Measurements from ENCODE around the gene INTS3. TPM values are rescaled to one million over a fixed set of nuclear protein-coding genes. Genes with fewer than 3 reads are reported as not detected.

Gene INTS3
- total RNA-seq, 4 donors from 2014 or later, result 38.3 to 75.4 (median 43.9) TPM

- TF ChIP-seq POLR2A (IDR thresholded peaks at IDR 0.05), result no peak
- no peak for TF ChIP-seq EP300 (IDR thresholded peaks at IDR 0.05)
- TF ChIP-seq POLR2AphosphoS5 (IDR thresholded peaks at IDR 0.05), result no peak
- no peak for TF ChIP-seq CTCF (IDR thresholded peaks at IDR 0.05)
- no peak overlapping the region for H3K4me3 ChIP-seq
- DNase-seq (ENCODE audit: low spot score in 2 of 2), result peak in 1 of 2 donors; percentile 64
- peaks cover 27% of the 10 kb centered on the region for H3K4me1 ChIP-seq
- WGBS, result 78% methylated on average over 12 of the region's 12 CpGs
- H3K27me3 ChIP-seq, result no peaks in the 10 kb centered on the region
- H3K36me3 ChIP-seq, result no peaks in the 10 kb centered on the region
- no peaks in the 10 kb centered on the region for H3K9me3 ChIP-seq
- H3K27ac ChIP-seq, result no peak overlapping the region
Measured at GRCh38 chr1:153793973-153794615, 66.2 kb downstream of the INTS3 start.

GRCh38 chr1:153794624-153795329 is 66.9 kb downstream of the INTS3 start:
- Histone ChIP-seq H3K9me3 (no peaks in the 10 kb centered on the region), H3K4me1 (peaks cover 22% of the 10 kb centered on the region), H3K36me3 (no peaks in the 10 kb centered on the region), H3K27ac (no peak overlapping the region), H3K4me3 (no peak overlapping the region), H3K27me3 (no peaks in the 10 kb centered on the region)
- DNase-seq (ENCODE audit: low spot score in 2 of 2), result peak in 1 of 2 donors; percentile 63
- 68% methylated on average over 2 of the region's 14 CpGs for WGBS
- TF ChIP-seq POLR2A (IDR thresholded peaks at IDR 0.05), result no peak
- TF ChIP-seq EP300 (IDR thresholded peaks at IDR 0.05), result no peak
- TF ChIP-seq POLR2AphosphoS5 (IDR thresholded peaks at IDR 0.05), result no peak
- TF ChIP-seq CTCF (IDR thresholded peaks at IDR 0.05), result no peak

GRCh38 chr1:153795330-153795837 is 67.5 kb downstream of the INTS3 start:
- TF ChIP-seq CTCF (IDR thresholded peaks at IDR 0.05) (no peak), POLR2AphosphoS5 (IDR thresholded peaks at IDR 0.05) (no peak), POLR2A (IDR thresholded peaks at IDR 0.05) (no peak), EP300 (IDR thresholded peaks at IDR 0.05) (no peak)
- Histone ChIP-seq H3K27ac (no peak overlapping the region), H3K27me3 (no peaks in the 10 kb centered on the region), H3K4me3 (no peak overlapping the region), H3K9me3 (no peaks in the 10 kb centered on the region), H3K36me3 (no peaks in the 10 kb centered on the region), H3K4me1 (peaks cover 16% of the 10 kb centered on the region)
- WGBS, result 73% methylated on average over 11 of the region's 18 CpGs
- DNase-seq (ENCODE audit: low spot score in 2 of 2), result peak in 1 of 2 donors; percentile 76

- H3K27me3 ChIP-seq, result no peaks in the 10 kb centered on the region
- 89% methylated on average over 7 of the region's 9 CpGs for whole genome bisulfite sequencing
- peaks cover 8% of the 10 kb centered on the region for H3K4me1 ChIP-seq
- no peaks in the 10 kb centered on the region for H3K36me3 ChIP-seq
- H3K27ac ChIP-seq, result no peak overlapping the region
- no peaks in the 10 kb centered on the region for H3K9me3 ChIP-seq
- TF ChIP-seq POLR2A (IDR thresholded peaks at IDR 0.05), result no peak
- no peak for TF ChIP-seq POLR2AphosphoS5 (IDR thresholded peaks at IDR 0.05)
- no peak for TF ChIP-seq CTCF (IDR thresholded peaks at IDR 0.05)
- no peak for TF ChIP-seq EP300 (IDR thresholded peaks at IDR 0.05)
- H3K4me3 ChIP-seq, result no peak overlapping the region
- DNase-seq (ENCODE audit: low spot score in 2 of 2), result peak in 1 of 2 donors; percentile 72
Measured at GRCh38 chr1:153795934-153796785, 68.3 kb downstream of the INTS3 start.

Data from suprapubic skin (tissue), 4 donors.